A549 (cell line): ENCODE measurements around the gene SALL1.

Experiments used
- CBX8 ChIP-seq: fragments of 200-600 bp; sonication (generic); IDR thresholded peaks from 2 replicates; pipeline ENCODE4 v1.6.1; 2016
- CHD2 ChIP-seq: fragments of 150-350 bp; IDR thresholded peaks from 2 replicates; pipeline ENCODE4 v1.6.1; 2014; ENCODE audit warnings: low read length; ENCODE audit not compliant: partially characterized antibody
- HDAC2 ChIP-seq: fragments of 200-600 bp; sonication (generic); IDR thresholded peaks from 2 replicates; pipeline ENCODE4 v1.6.1; 2016
- MAFK ChIP-seq: fragments of 450-650 bp; IDR thresholded peaks from 2 replicates; pipeline ENCODE4 v1.6.1; 2014; ENCODE audit not compliant: partially characterized antibody
- PBX3 ChIP-seq: IDR thresholded peaks from 2 replicates; pipeline ENCODE4 v1.6.1; 2012
- PHF8 ChIP-seq: fragments of 200-600 bp; sonication (generic); IDR thresholded peaks from 2 replicates; pipeline ENCODE4 v1.6.1; 2016; ENCODE audit warnings: low read depth, mild to moderate bottlenecking, antibody characterized with exemption, moderate library complexity, borderline replicate concordance
- POLR2A ChIP-seq: IDR thresholded peaks from 2 replicates; pipeline ENCODE4 v1.6.1; 2012; ENCODE audit warnings: mild to moderate bottlenecking, low read length
- RAD21 ChIP-seq, 2 experiments: fragments of >200 bp in 1 of 2; sonication (Bioruptor Twin) in 1 of 2; formaldehyde crosslinking in 1 of 2; IDR thresholded peaks in 1 of 2; conservative IDR thresholded peaks in 1 of 2; 2 replicates in 1 of 2; 3 replicates in 1 of 2; pipeline ENCODE4 v1.6.1; 2012 to 2018; ENCODE audit warnings: inconsistent platforms in 1 of 2
- RCOR1 ChIP-seq: fragments of 150-350 bp; IDR thresholded peaks from 2 replicates; pipeline ENCODE4 v1.6.1; 2014; ENCODE audit warnings: antibody characterized with exemption, low read length, low read depth
- REST ChIP-seq: fragments of 200-600 bp; sonication (generic); IDR thresholded peaks from 2 replicates; pipeline ENCODE4 v1.6.1; 2016; ENCODE audit warnings: antibody characterized with exemption, mild to moderate bottlenecking, moderate library complexity
- RNF2 ChIP-seq: fragments of 200-600 bp; sonication (generic); IDR thresholded peaks from 2 replicates; pipeline ENCODE4 v1.6.1; 2016; ENCODE audit warnings: low read depth, mild to moderate bottlenecking, antibody characterized with exemption, moderate library complexity, borderline replicate concordance
- SMC3 ChIP-seq: fragments of >200 bp; sonication (Bioruptor Twin); formaldehyde crosslinking; IDR thresholded peaks from 3 replicates; pipeline ENCODE4 v1.6.1; 2018; ENCODE audit warnings: inconsistent platforms
- ZFP36 ChIP-seq: fragments of 450-650 bp; IDR thresholded peaks from 2 replicates; pipeline ENCODE4 v1.6.1; 2014; ENCODE audit warnings: borderline replicate concordance; ENCODE audit not compliant: partially characterized antibody
- TF ChIP-seq, protein P1 (sequence below): fragments of >200 bp; sonication (Bioruptor Twin); formaldehyde crosslinking; IDR thresholded peaks from 3 replicates; pipeline ENCODE4 v1.5.1; 2016

- TF ChIP-seq POLR2A (no peak), REST (no peak), CBX8 (no peak), RAD21 (conservative IDR thresholded peaks at IDR 0.05 in 1 of 2, IDR thresholded peaks at IDR 0.05 in 1 of 2) (no peak), ZFP36 (no peak), RCOR1 (no peak), SMC3 (no peak), HDAC2 (no peak), PBX3 (no peak), PHF8 (no peak), MAFK (no peak), CHD2 (no peak), RNF2 (no peak)
- TF ChIP-seq, protein P1, sequence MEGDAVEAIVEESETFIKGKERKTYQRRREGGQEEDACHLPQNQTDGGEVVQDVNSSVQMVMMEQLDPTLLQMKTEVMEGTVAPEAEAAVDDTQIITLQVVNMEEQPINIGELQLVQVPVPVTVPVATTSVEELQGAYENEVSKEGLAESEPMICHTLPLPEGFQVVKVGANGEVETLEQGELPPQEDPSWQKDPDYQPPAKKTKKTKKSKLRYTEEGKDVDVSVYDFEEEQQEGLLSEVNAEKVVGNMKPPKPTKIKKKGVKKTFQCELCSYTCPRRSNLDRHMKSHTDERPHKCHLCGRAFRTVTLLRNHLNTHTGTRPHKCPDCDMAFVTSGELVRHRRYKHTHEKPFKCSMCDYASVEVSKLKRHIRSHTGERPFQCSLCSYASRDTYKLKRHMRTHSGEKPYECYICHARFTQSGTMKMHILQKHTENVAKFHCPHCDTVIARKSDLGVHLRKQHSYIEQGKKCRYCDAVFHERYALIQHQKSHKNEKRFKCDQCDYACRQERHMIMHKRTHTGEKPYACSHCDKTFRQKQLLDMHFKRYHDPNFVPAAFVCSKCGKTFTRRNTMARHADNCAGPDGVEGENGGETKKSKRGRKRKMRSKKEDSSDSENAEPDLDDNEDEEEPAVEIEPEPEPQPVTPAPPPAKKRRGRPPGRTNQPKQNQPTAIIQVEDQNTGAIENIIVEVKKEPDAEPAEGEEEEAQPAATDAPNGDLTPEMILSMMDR = no peak
Observed at GRCh38 chr16:51110700-51111157, 40.3 kb downstream of the SALL1 start.
